Activated effector memory CD4-positive, alpha-beta T cell treated with anti-CD3 and anti-CD28 coated beads, Interleukin-2, amount 50 U/mL, for 16 hours (primary cell): Measurements from ENCODE around the gene NXT1.

Experiments used
- DNase-seq: peaks from one replicate; pipeline ENCODE4 v3.0.0-alpha.2; 2020

NXT1 gene

GRCh38 chr20:23393996-23394775 is 43.6 kb downstream of the NXT1 start:
- no peak for DNase-seq

GRCh38 chr20:23396950-23397627 is 46.5 kb downstream of the NXT1 start:
- no peak for DNase-seq

GRCh38 chr20:23397961-23398360 is 47.4 kb downstream of the NXT1 start:
- no peak for DNase-seq

- DNase-seq: no peak
Measured at GRCh38 chr20:23399568-23400241, 49.1 kb downstream of the NXT1 start.

GRCh38 chr20:23401051-23401450 is 50.5 kb downstream of the NXT1 start:
- DNase-seq: no peak

- DNase-seq: no peak
Measured at GRCh38 chr20:23403751-23404150, 53.2 kb downstream of the NXT1 start.

GRCh38 chr20:23404196-23404595 is 53.6 kb downstream of the NXT1 start:
- no peak for DNase-seq
